Stimulated activated CD8-positive, alpha-beta memory T cell treated with anti-CD3 and anti-CD28 coated beads, Interleukin-15, amount 100 ng/mL, for 1 hour (primary cell): Measurements from ENCODE around the gene PCBP4.
"Not testable (repeated sequence)": the region's sequence is repeated elsewhere in the genome, so short reads cannot be mapped to it uniquely, and the experiment has no call there.

Source experiments
- DNase-seq: peaks from one replicate; pipeline ENCODE4 v3.0.0-alpha.2; 2020; ENCODE audit warnings: low read depth

Gene PCBP4

DNA sequence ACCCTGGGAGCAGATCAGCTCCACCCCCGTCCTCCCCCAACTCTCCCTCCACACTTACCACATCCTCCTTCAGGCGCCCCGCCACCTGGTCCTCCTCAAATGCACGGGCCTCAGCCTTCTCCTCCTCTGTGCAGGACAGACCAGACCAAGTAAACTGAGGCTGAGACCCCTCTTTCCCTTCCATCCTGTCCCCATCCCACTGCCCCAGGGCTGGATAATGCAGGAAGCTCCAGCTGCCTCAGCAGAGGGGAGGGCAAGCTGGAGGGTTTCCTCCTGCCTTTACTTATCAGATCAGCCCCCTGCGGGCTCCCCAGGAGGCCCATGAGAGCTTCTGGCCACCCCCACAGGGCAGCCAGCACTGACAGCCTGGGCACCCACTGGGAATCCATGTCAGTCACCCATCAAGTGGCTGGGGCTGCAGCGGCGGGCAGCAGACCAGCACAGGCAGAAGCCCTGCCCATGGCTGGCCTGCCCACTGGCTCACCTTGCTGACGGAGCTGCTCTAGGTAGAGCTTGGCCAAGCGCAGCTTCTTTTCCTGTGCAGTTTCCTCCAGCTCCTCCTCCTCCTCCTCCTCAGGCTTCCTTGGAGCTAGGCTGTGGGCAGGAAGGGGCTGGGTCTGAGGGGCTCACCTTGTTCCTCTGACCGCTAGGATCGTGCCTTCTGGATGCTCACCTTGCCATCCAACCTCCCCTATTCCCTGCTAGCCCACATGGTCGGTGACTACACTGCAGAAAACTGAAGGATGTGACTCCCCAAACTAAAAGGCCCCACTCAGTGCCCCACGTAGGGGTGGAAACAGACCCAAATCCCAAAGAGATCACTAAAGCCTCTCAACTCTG lies 29.4 kb downstream of the PCBP4 start:
- no peak for DNase-seq

DNA sequence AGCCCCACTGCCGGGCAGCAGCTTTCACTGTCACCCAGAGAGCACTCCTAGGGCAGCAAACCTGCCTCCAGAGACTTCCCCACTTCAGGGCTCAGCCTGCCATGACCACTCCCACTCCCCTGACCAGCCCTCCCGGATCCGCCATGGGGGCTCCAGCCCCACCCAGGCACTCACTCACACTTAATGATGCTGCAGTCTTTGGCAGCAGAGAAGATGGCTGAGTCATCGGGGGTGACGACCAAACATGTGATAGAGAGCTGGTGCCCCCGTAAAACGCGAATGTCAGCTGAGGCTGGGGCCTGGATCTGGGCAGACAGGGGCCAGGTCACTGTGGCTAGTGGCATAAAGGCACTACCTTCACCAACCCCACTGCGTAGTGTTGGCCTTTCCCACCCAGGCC lies 30.2 kb downstream of the PCBP4 start:
- DNase-seq = no peak

DNA sequence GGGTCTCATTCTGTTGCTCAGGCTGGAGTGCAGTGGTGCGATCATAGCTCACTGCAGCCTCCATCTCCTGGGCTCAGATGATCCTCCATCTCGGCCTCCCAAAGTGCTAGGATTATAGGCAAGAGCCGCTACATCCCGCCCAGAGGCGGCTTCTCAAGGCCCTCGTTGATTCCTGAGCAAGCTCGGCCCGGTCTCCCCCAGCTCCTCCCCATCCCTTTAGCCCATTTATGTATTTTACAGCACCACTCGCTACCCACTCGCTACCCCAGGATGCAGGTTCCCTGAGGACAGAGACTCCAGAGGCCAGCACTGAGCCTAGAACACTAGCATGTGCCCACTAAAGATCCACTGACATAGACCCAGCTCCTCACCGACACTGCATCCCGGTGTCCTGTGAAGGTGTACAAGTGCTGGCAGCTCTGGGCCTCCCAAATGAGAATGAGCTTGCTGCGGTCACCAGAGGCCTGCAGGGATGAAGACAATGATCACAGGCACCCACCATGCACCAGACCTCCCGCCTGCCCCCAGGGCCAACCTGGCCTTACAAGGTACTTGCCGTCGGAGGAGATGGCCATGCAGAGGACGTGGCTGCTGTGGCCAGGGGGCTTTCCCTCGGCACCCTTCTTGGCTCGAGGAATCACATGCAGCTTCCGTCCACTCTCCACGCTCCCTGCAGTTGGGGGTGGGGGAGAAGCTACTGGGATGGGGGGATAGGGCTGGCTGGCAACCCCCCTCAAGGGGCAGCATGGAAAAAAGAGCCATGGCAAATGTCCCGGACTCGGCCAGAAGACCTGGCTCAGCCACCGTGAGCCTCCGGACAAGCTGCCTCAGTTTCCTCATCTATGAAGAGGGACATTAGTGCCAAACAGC lies 31.1 kb downstream of the PCBP4 start:
- DNase-seq = no peak

DNA sequence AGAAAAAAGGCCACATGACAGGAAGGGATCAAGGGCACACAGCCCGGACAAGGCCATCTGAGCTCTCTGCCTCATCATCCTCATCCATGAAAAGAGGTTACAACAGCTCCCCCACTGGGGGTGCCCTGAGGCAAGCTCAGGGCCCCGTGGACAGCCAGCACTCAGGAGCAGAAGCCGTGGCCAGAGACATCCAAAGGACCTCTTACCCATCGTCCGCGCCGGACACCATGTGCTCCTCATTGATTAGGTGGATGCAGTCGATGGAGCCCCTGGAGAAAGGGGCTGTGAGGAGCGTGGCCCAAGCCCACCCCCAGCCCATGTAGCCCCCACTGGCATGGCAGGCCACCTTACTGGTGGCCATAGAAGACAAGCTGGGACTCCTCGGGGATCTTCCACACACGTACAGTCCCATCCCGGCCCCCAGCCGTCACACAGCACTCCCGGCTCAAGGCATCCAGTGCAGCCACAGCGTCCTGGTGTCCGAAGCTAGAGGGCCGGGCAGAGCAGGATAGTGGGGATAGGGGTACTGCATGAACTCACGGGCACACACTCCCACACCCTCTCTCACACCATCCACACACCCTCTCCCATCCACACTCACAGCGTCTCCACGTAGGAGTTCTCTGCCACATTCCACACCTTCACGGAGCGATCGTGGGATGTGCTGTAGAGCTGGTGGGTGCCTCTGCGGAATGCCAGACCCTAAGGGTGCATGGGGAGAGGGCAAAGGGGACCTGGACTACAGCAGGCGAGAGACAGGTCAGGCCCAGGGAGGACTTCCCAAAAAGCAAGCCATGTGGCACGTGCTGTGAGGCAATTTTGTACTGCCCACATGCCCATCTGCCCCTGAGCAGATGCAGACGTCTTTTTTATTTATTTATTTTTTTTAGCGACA lies 32.0 kb downstream of the PCBP4 start:
- DNase-seq = no peak

DNA sequence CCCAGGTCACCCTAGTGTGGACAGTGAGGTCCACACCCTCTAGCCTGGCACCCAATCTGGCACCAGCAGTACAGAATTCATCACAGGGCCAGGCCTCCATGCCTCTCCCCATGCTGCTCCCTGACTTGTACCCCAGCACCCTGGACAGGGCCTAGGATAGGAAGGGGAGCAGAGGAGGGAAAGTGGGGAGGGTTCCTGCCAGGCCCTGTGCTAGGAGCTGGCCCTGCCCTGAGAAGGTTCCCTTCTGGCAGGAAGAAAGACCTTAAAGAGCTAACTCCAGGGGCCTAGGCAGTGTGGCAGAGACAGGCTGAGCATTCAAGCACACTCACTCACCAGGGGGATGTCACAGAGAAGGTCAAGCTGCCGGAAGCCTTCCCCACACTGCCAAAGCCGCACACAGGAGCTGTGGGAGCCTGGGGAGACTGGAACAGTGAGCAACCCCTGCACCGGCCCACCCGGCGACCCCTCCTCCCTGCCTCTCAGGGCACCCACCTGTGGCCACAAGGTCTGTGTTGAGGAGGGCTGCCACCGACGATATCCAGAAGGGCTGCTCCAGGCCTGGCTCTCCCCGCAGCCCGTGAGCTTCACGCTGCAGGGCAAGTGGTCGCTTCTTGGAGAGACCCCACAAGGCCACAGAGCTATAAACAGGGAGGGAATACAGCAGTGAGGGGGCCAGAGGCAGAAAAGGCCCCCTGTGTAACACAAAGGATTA lies 33.0 kb downstream of the PCBP4 start:
- no peak for DNase-seq

GRCh38 chr3:51933471-51934138 lies 33.6 kb downstream of the PCBP4 start:
- DNase-seq = no peak

DNA sequence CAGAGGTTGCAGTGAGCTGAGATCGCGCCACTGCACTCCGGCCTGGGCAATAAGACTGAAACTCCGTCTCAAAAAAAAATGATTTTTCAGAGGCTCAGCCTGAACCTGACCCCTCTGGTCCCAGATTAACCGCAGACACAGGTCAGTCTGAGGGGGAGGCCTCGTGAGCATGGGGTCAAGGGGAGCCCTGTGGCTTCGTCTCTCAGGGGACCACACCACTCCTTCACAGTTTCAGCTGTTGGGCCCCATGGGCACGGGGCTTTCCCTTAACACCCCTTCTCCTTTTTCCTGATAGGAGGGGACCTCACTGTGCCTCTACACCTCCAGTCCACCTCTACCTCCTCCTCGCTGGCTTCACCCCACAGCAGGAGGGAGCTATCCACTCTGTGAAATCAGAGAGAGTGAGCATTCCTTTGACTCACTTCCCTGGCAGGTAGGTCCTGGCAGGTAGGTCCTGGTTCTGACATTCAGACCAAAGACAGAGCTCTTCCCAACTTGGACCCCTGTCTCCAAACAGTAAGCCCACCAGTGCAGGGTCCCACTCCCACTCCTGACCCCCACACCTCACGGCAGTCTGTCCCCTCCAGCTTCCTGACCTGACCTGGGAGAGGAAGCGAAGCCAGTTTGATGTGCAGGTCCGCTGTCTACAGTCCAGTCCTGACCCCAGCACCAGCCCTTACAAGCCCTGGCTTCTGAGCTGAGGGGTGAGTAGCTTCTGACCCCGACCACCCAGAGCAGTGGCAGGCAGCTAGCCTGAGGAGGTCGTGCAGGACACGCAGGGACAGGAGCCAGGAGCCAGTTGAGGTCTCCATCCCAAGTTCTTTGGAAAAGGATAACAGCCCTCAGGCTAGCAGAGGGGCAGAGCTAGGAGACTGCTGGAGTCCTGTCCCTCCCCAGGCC lies 34.5 kb downstream of the PCBP4 start:
- DNase-seq = no peak

DNA sequence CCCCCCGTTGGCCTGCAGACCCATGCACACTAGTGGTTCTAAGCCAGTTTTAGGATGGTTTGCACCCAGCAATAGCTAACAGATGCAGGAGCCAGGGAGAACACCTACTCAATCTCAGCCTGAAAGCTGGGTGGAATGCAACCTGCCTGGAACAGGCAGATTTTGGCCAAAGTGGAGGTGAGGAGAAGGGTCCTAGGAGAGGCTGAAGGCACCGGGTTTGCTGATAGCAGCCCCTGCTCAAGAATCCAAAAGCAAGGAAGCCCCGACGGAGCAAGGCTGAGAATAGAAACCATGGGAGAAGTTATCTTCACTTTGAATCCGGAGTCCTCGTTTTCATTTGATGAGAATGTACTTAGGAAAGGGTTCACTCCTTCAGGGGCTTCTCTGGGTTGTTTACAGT lies 35.5 kb downstream of the PCBP4 start:
- DNase-seq = no peak

GRCh38 chr3:51930439-51930838 lies 36.8 kb downstream of the PCBP4 start:
- no peak for DNase-seq

DNA sequence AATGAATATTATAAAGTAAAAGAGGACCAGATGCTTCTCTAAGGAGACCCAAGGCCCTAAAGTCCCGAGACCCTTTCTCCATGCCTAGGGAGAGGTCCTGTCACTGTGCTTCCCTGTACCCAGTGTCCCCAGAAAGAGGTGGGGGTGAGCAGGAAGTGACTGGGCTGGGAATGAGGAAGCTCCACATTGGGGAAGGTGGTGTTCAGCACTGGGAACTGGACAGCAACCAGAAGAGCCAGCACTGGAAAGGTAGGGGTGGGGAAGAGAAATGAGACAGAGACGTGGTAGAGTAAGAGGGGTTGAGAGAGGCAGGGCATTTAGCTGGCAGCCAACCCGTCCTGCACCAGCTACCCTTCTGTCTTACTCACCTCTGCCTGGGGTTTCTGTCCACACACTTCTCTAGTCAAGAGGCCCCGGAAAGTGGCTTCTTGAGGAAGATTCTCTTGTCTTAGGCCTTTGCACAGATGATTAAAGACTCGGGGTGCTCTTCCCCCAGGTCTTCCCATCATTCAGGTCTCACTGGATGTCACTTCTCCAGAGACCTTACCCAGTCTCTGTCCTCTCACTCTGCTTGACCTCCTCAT lies 37.7 kb downstream of the PCBP4 start:
- DNase-seq = no peak

GRCh38 chr3:51928981-51929380 lies 38.3 kb downstream of the PCBP4 start:
- DNase-seq = not testable (repeated sequence)

- DNase-seq = no peak
These were observed 38.8 kb downstream of the PCBP4 start for GRCh38 chr3:51928438-51928837.

GRCh38 chr3:51927061-51927977 lies 39.9 kb downstream of the PCBP4 start:
- DNase-seq = no peak

DNA sequence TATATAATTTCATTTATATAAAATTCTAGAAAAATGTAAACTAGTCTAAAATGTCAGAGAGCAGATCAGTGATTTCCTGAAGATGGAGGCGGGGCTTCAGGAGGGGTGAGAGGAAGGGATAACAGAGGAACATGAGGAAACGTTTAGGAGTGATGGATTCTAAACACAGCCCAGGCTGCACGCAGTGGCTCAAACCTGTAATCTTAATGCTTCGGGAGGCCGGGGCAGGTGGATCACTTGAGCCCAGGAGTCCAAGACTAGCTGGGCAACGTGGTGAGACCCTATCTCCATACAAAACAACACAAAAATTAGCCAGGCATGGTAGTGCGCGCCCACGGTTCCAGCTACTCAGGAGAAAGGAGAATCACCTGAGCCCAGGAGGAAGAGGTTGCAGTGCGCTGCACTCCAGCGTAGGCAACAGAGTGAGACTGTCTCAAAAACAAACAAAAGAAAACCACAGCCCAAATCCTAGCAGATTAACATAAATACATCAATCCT lies 46.1 kb downstream of the PCBP4 start:
- no peak for DNase-seq

GRCh38 chr3:51916418-51916817 lies 50.8 kb downstream of the PCBP4 start:
- DNase-seq = no peak

GRCh38 chr3:51908026-51908425 lies 59.2 kb downstream of the PCBP4 start:
- DNase-seq = no peak
